A673 (cell line): ENCODE measurements around the gene ZNF330. TPM values are rescaled to one million over a fixed set of nuclear protein-coding genes. Genes with fewer than 3 reads are reported as not detected.

Experiments used
- BruUV-seq: library from RNA; stranded (reverse); fragments of 400-500 nt; replicated peaks from 2 replicates; lab custom pipeline; 2021; lab: Mats Ljungman, UMichigan
- CTCF ChIA-PET: fragments of 300-600 bp; sonication (Branson Sonifier 250); formaldehyde crosslinking; loops from one replicate; lab custom pipeline; 2022; ENCODE audit warnings: antibody characterized with exemption; lab: Charles Lee
- POLR2A ChIA-PET: fragments of 300-600 bp; sonication (Branson Sonifier 250); formaldehyde crosslinking; loops from one replicate; lab custom pipeline; 2022; ENCODE audit warnings: antibody characterized with exemption; ENCODE audit not compliant: low non-redundant PET; lab: Charles Lee
- DNase-seq: peaks from one replicate; pipeline ENCODE4 v3.0.0-alpha.2; 2015; ENCODE audit warnings: low spot score
- H3K27ac ChIP-seq: fragments of 200-600 bp; sonication (generic); 2 replicates; pipeline ENCODE4 v1.5.1; 2016; ENCODE audit warnings: mixed run types, low read depth, mild to moderate bottlenecking, mixed read lengths, antibody characterized with exemption, low read length; ENCODE audit not compliant: poor library complexity, severe bottlenecking
- H3K27me3 ChIP-seq: fragments of 200-600 bp; sonication (generic); replicated peaks from 2 replicates; pipeline ENCODE4 v1.6.1; 2017; ENCODE audit warnings: mixed run types, low read depth, mild to moderate bottlenecking, mixed read lengths, antibody characterized with exemption, low read length; ENCODE audit not compliant: insufficient read depth, poor library complexity
- H3K36me3 ChIP-seq: fragments of 200-600 bp; sonication (generic); 2 replicates; pipeline ENCODE4 v1.6.1; 2016; ENCODE audit warnings: mixed run types, mild to moderate bottlenecking, mixed read lengths, antibody characterized with exemption, low read length; ENCODE audit not compliant: insufficient read depth, poor library complexity, severe bottlenecking
- H3K4me1 ChIP-seq: fragments of 200-600 bp; sonication (generic); 2 replicates; pipeline ENCODE4 v1.6.1; 2017; ENCODE audit warnings: mixed run types, mild to moderate bottlenecking, mixed read lengths, antibody characterized with exemption, low read length; ENCODE audit not compliant: insufficient read depth, poor library complexity, severe bottlenecking
- H3K4me3 ChIP-seq: fragments of 200-600 bp; sonication (generic); 2 replicates; pipeline ENCODE4 v1.5.1; 2016; ENCODE audit warnings: low read depth, mixed run types, mild to moderate bottlenecking, mixed read lengths, low read length; ENCODE audit not compliant: poor library complexity, severe bottlenecking
- H3K9me3 ChIP-seq: fragments of 200-600 bp; sonication (generic); 2 replicates; pipeline ENCODE4 v1.6.1; 2016; ENCODE audit warnings: mixed run types, low read depth, mild to moderate bottlenecking, mixed read lengths, antibody characterized with exemption, low read length; ENCODE audit not compliant: poor library complexity, severe bottlenecking
- CTCF ChIP-seq: fragments of 300-800, 200-600 bp; sonication (generic); conservative IDR thresholded peaks from 2 replicates; pipeline ENCODE4 v1.5.1; 2017; ENCODE audit warnings: low read depth, mild to moderate bottlenecking, antibody characterized with exemption, low read length, moderate library complexity, mixed read lengths
- EZH2 ChIP-seq: fragments of 200-600 bp; sonication (generic); IDR thresholded peaks from 2 replicates; pipeline ENCODE4 v1.6.1; 2017; ENCODE audit warnings: borderline replicate concordance, low read depth, mild to moderate bottlenecking, mixed read lengths, antibody characterized with exemption, low read length; ENCODE audit not compliant: poor library complexity, severe bottlenecking
- intact Hi-C: fragments of 100-400 bp; cut with micrococcal nuclease; formaldehyde crosslinking; loops from one replicate; pipeline ENCODE4 v1.10.0; 2022; ENCODE audit not compliant: unreplicated experiment
- total RNA-seq: library from RNA; stranded (reverse); gene quantifications from 2 replicates; pipeline ENCODE4 v1.2.3, GENCODE V29; 2021

The ZNF330 gene
- total RNA-seq, 1 experiment from 2014 or later: 43.1 TPM

- no peaks in the 10 kb centered on the region for H3K4me1 ChIP-seq
- no peaks in the 10 kb centered on the region for H3K36me3 ChIP-seq
- TF ChIP-seq CTCF (no peak), EZH2 (no peak)
- BruUV-seq: no TSS peak
- DNase-seq: no peak
- ChIA-PET CTCF (no interaction called here), POLR2A (no interaction called here)
- no peak overlapping the region for H3K27ac ChIP-seq
- H3K9me3 ChIP-seq: no peaks in the 10 kb centered on the region
- H3K27me3 ChIP-seq: no peaks in the 10 kb centered on the region
- intact Hi-C loops: no loop called here
- H3K4me3 ChIP-seq: no peak overlapping the region
Measured at GRCh38 chr4:141192564-141192963, 28.1 kb upstream of the ZNF330 start.

- CTCF ChIA-PET: no interaction called here
- Histone ChIP-seq H3K4me1 (no peaks in the 10 kb centered on the region), H3K27me3 (no peaks in the 10 kb centered on the region), H3K9me3 (no peaks in the 10 kb centered on the region), H3K4me3 (no peak overlapping the region), H3K27ac (no peak overlapping the region), H3K36me3 (no peaks in the 10 kb centered on the region)
- intact Hi-C loops: no loop called here
- no peak for TF ChIP-seq EZH2
- TF ChIP-seq CTCF: no peak
- BruUV-seq: no TSS peak
- POLR2A ChIA-PET: no interaction called here
- no peak for DNase-seq
Measured at GRCh38 chr4:141193516-141194034, 27.1 kb upstream of the ZNF330 start.

GRCh38 chr4:141195095-141195707 is 25.5 kb upstream of the ZNF330 start:
- BruUV-seq: no TSS peak
- CTCF ChIA-PET: no interaction called here
- no peak for DNase-seq
- Histone ChIP-seq H3K4me1 (no peaks in the 10 kb centered on the region), H3K36me3 (no peaks in the 10 kb centered on the region), H3K27ac (no peak overlapping the region), H3K9me3 (no peaks in the 10 kb centered on the region), H3K27me3 (no peaks in the 10 kb centered on the region), H3K4me3 (no peak overlapping the region)
- POLR2A ChIA-PET: no interaction called here
- TF ChIP-seq EZH2 (no peak), CTCF (no peak)
- intact Hi-C loops: no loop called here
